GM18867 (cell line): Measurements from ENCODE around the gene CRYL1.

Source experiments
- ATAC-seq: cut with Tn5 transposase; IDR thresholded peaks from one replicate; pipeline ENCODE4 v1.9.1; 2021; ENCODE audit warnings: mild to moderate bottlenecking, moderate library complexity; ENCODE audit not compliant: unreplicated experiment

CRYL1 gene

GRCh38 chr13:20402881-20403280, 122.8 kb downstream of the CRYL1 start:
- ATAC-seq, result no peak

DNA sequence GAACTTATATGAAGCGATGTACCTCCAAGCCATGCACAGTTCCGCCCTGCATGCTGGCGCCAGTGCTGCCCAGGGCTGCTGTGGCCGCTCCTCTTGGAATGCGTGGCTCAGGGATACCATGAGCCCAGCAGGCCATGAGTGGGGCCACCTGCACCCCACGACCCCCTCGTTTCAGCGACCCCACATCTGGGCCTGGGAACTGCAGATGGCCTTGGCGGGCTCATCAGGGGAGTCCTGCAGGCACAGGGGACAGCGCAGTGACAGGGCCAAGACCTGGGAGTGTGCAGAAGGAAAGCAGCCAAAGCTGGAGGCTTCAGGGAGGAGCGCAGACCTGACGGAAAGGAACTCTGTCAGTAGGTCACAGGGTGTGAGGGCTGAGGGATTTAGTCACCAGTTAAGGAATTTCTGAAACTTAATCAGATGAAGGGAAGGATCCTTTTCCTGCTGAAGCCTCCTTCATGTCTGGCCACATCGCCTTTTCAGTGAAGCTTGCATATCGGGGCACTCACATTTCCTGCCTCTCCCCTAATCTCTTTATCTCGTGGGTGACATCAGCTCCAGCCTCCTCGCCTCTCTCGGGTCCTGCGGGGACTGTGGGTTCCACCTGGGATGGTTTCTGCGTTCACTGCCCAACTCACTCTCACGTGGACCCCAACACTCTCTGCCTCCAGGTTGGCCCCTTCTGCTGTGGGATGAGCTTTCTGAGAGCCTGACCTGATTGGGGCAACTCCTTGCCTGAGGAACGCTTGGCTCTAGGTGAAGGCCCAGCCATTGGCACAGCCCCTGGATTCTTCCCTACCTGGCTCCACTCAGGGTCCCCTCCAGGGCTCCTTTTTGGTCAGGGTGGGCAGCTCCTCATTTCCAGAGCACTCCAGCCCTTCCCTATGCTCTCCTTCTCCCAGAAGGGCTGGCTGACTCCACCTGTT, 123.5 kb downstream of the CRYL1 start:
- ATAC-seq, result no peak

GRCh38 chr13:20401531-20401930, 124.1 kb downstream of the CRYL1 start:
- ATAC-seq, result no peak

DNA sequence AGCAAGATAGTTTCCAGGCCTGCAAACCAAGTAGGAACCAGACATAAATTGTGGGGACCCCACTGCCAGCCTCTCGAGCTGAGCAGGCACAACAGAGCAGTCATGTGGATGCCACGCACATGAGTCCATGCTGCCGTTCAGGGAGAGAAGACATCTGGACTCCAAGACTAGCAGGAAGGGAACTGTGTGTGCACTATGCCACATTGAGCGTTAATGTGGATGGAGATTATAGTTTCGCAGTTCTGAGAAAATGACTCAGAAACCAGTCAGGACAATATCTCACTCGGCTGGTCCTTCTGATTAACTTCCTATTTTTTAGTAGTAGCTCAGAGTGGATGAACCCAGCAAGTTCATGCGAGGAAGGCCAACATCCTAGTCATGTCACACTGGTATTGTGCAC, 124.9 kb downstream of the CRYL1 start:
- ATAC-seq, result no peak

DNA sequence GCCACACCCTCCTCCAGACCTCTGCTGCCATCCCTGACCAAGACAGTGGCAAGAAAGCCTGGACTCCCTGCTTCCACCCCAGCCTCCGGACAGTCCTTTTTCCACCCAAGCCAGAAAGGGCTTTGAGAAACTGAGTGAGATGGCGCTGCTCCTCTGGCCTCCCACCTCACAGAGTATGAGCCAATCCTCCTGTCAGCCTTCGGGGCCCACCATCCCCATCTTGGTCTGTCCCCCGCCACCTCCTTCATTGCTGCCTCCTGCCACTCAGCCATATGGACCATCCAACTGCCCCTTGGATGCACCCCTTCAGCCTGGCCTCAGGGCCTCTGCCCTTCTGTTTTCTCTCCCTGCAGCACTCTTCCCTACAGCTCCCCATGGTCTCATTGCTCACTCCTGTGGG, 125.7 kb downstream of the CRYL1 start:
- no peak for ATAC-seq

- no peak for ATAC-seq
Observed at GRCh38 chr13:20399515-20399914, 126.1 kb downstream of the CRYL1 start.

DNA sequence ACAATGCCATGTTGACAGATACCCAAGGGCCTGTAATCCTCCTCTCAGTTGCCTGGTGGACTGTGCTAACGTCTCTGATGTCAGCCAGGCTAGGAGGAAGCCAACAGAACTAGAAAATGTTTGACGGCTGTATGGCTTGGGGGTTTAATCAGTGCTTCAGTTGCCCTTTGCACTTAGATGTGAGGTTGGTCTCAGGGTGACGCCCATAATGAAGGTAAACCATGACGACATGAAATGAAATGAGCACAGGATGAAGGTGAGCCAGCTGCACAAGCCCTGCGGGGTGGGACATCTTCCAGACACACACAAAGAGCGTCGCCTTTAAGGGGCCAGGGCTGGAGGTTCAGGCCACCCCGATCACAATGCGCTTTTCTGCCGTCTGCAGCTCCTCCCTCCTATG, 127.2 kb downstream of the CRYL1 start:
- ATAC-seq, result no peak

GRCh38 chr13:20397896-20398295, 127.8 kb downstream of the CRYL1 start:
- no peak for ATAC-seq

DNA sequence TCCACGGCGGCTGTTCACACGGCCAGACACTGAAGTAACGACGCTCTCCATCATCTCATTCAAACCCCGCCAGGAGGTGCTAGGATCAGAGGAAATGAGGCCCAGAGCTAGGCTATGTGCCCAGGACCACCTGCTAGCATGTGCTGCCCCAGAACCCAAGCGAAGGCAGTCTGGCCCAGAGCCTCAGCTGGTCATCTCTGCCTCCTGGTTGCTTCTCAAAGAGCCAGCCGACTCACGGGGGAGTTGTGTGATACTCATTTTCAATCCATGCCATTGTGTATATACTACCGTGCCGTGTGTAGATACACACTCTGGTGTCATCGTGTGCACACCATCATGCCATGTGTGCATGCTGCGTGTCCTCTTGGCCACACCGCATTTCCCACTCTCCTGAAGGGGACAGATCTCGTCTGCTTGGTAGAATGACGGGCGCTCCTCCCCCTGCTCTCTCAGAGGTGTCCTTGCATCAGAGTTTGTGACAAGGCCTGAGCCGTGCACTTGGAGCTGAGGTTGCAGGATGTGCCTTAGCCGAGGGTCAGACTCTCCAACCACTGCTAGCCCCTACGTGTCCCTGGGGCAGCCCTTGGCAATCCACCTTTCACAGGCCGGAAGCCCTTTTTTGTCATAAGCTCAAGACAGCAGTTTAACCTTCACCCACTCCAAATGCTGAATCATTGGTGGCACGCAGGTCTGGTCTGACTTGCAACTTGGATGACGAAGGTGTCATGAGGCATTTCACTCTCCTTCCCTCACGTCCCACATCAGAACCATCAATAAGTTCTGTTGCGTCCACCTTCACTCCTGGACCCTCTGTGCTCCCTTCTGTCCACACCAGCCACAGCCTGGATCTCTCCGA, 130.4 kb downstream of the CRYL1 start:
- no peak for ATAC-seq

DNA sequence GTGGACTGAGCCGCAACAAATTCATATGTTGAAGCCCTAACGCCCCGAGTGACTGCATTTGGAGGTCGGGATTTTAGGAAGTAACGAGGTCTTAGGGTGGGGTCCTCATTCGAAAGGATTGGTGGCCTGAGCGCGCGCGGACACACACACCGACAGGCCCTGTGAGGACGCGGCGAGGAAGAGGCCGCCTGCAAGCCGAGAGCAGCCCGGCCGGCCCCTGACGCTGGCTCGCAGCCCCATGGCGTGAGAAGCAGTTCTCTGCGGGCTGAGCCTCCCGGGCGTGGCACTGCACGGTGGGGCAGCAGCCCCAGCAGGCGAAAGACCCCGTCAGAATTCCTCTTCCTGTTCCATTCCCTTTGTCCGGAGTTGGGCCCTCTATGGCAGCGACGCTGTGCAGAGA, 131.2 kb downstream of the CRYL1 start:
- no peak for ATAC-seq

- ATAC-seq, result no peak
Observed at GRCh38 chr13:20394169-20394501, 131.5 kb downstream of the CRYL1 start.

GRCh38 chr13:20393273-20394168, 132.1 kb downstream of the CRYL1 start:
- no peak for ATAC-seq

DNA sequence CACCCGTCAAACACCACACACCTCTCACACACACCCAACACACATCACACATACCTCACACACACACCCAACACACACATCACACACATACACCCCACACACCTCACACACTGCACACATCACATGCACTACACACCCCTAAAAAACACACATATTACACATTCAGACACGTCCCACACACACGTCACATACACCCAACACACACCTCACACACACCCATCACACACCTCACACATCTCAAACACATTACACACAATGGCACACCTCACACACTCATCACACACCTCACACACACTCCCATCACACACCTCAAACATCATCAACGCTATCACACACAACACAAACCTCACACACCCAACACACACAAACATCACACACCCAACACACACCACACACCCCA, 133.1 kb downstream of the CRYL1 start:
- no peak for ATAC-seq

GRCh38 chr13:20391597-20392452, 133.8 kb downstream of the CRYL1 start:
- no peak for ATAC-seq

- no peak for ATAC-seq
Observed at GRCh38 chr13:20390526-20391175, 135.0 kb downstream of the CRYL1 start.

DNA sequence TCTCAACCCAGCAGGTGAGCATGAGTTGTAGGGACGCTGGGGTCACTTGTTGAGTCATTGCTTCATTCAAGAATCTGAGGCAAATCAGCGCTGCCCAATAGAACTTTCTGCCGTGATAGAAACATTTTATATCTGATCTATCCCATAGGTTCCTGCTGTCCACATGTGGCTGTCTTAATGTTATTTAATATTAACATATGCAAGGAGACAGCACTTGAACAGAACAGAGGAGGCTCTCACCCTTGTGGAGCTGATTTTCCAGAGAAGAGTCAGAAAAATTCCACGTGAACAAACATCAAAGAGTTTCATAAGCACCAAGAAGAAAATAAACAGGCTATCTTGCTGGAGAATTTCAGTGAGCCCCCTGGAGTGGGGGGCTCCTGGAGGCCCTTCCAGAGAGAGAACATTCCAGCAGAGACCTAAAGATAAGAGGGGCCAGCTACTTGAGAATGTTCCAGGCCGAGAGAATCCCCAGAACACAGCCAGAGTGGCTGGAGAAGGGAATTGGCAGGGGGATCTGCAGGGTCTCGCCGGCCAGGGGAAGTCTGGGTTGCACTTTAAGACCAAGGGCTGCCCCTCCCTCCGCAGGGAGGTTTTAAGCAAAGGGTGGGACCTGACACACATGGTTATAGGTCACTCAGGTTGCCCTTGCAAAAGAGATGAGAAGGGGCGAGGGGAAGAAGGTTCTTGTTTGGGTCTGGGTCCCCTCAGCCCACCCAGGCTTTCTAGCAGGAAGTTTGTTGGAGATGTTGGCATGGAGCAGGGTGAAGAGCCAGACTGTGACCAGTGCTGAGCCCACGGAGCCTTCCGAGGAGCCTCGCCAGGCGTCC, 135.7 kb downstream of the CRYL1 start:
- no peak for ATAC-seq

GRCh38 chr13:20388184-20388583, 137.5 kb downstream of the CRYL1 start:
- no peak for ATAC-seq

GRCh38 chr13:20387441-20387971, 138.2 kb downstream of the CRYL1 start:
- no peak for ATAC-seq
